GM18909 (cell line): Measurements from ENCODE around the gene PFKFB1.

Experiments used
- ATAC-seq: cut with Tn5 transposase; IDR thresholded peaks from one replicate; pipeline ENCODE4 v1.9.1; 2021; ENCODE audit warnings: mild to moderate bottlenecking; ENCODE audit not compliant: unreplicated experiment, poor library complexity

PFKFB1 gene

GRCh38 chrX:54928876-54929275 lies 65.1 kb downstream of the PFKFB1 start:
- ATAC-seq = no peak

- no peak for ATAC-seq
Measured at GRCh38 chrX:54926978-54927377, 67.0 kb downstream of the PFKFB1 start.

DNA sequence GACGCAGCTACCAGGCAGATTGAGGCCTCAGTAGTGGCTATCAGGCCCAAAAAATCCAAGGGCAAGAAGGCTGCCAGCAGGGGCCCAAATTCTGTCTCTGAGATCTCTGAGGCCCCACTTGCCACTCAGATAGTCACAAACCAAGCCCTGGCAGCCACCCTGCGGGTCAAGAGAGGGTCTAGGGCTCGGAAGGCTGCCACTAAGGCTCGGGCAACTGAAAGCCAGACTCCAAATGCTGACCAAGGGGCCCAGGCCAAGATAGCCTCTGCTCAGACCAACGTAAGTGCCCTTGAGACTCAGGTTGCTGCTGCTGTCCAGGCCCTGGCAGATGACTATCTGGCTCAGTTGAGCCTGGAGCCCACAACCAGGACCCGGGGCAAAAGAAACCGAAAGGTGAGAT lies 70.6 kb downstream of the PFKFB1 start:
- ATAC-seq = no peak

DNA sequence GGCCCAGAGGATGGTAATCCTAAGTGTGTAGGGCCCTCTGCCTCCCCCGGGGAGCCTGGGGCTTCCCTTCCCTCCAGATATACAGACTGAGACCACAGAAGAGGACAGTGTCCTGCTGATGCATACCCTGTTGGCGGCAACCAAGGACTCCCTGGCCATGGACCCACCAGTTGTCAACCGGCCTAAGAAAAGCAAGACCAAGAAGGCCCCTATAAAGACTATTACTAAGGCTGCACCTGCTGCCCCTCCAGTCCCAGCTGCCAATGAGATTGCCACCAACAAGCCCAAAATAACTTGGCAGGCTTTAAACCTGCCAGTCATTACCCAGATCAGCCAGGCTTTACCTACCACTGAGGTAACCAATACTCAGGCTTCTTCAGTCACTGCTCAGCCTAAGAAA lies 71.4 kb downstream of the PFKFB1 start:
- no peak for ATAC-seq

GRCh38 chrX:54921427-54922021 lies 72.5 kb downstream of the PFKFB1 start:
- peak; percentile 64 for ATAC-seq

DNA sequence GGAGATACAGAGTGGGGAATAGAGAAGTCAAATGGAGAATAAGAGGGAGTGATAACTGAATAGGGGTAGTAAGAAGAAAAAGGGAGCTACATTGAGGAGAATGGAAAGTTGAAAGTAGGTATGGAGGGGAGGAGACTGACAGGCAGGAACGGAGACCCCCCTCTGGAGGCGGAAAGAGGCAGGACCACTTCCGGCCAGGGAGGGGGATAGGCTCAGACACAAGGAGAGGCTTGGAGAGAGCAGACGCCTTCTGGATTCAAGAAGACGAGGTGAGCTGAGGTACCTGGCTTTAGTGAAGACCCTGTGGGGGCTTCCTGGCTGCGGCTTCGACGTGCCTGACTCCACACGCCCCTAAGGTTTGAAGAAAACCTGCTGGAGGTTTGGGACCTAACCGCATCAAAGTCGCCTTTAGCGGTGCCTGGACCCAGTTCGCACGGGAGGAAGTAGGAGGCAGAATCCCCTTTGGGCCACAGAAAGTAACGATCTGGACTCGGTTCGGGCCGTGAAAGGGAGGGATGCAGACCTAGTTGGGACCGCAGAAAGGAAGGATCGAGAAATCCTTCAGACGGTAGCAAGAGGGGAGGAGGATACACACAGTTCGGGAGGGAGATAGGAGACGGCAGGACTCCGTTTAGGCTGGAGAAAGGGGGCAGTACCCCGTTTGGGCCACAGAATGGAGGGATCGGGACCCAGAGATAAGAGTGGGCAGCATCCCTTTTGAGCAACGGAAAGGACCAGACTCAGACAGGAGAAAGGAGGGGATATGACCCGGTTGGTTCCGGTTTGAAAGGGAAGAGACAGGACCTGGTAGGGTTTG lies 73.2 kb downstream of the PFKFB1 start, which contains the start of gene TRO:
TRO (plus strand) TSS at position 215 of the 817 bp plus-strand sequence. CDS start 1,423 bp downstream, outside the sequence.
- peak; percentile 33 for ATAC-seq

GRCh38 chrX:54909941-54910340 lies 84.0 kb downstream of the PFKFB1 start:
- no peak for ATAC-seq

DNA sequence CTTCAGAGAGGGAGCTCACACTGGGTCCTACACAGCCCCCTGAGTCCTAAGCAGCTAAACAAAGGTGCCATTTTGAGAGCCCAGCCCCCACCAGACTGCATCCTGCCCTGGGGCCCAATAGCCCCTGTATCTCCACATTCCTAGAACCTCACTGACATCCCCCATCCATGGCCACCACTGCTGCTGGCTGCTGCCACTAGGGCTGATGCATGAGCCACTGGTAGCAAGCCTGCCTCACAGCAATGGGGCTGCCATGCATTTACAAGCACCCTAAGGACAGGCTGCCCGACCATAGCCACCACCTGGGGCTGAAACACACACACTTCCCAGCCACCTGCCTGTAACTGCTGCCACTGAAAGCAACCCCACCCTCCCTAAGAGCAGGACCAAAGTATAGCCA lies 99.8 kb downstream of the PFKFB1 start:
- ATAC-seq = no peak

DNA sequence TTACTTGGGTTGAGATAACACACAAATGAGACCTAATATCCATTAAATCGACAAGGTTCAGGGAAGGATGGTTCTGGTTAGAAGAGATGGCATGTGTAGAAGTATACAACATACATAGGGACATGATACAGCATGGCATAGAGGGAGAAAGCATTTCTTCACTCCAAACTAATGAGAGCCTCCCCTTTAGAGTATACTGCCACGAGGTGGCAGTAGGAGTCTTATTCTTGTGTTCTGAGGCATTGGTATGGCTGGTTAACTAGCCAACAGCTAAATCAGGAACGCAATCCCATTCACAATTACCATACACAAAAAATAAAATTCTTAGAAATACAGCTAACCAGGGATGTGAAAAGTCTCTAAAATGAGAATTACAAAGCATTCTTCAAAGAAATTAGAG lies 102.4 kb downstream of the PFKFB1 start:
- ATAC-seq = peak; percentile 60

GRCh38 chrX:54885740-54886139 lies 108.2 kb downstream of the PFKFB1 start:
- no peak for ATAC-seq
